Activated gamma-delta T cell treated with anti-CD3 and anti-CD28 coated beads, Interleukin-2, amount 50 U/mL, for 16 hours (primary cell): Measurements from ENCODE around the gene ERICH6B.

Experiments
- DNase-seq: peaks from one replicate; pipeline ENCODE4 v3.0.0-alpha.2; 2020; ENCODE audit warnings: low read depth

ERICH6B gene

GRCh38 chr13:45601680-45602079 lies 13.9 kb downstream of the ERICH6B start:
- no peak for DNase-seq

DNA sequence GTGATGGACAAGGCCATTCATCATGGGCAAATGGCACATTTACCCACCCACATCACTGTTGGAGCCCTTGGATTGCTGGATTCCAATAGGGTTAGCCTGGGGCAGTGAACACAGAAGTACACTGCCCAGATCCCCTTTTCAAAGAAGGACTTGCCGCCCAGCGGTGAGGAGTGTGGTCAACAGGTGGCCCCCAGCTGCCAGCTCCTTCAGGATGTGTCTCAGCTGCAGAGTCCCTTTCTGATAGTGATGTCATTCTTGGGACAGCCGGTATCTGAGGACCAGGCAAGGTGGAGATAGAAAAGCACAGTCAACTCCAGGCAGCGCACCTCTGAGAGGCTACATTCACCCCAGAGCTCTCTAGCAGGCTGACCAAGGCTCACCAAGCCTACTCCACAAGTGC lies 16.9 kb downstream of the ERICH6B start:
- no peak for DNase-seq

DNA sequence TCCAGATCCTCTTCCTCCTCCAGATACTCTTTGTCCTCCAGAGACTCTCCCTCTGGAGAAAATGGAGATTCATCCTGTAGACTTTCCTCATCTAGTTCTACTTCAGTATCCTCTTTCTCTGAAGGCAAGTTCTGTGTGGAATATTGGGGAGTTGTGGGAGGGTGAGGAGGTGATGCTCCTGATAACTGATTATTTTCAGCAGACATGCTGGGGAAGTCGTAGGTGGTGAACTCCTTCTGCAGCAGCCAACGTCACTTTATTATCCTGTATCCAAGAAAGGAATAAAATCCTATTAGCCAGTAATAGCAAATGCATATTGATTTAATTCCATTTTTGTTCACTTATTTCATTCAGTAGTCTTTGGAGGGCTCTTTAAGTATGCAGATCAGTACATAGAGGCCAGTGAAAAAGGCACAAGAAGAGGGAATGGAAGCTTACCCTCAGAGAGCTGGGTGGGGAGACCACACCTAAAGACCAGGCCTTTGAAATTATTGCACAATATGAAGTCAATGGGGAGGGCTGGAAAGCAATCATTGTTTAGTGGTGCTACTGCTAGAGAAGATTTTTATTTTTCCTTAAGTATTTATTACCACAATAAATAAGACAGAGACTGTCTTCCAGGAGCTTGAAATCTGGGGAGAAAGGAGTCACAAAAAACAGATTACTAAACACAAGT lies 18.6 kb downstream of the ERICH6B start:
- DNase-seq, result no peak

- no peak for DNase-seq
Observed at GRCh38 chr13:45595965-45596364, 19.6 kb downstream of the ERICH6B start.

DNA sequence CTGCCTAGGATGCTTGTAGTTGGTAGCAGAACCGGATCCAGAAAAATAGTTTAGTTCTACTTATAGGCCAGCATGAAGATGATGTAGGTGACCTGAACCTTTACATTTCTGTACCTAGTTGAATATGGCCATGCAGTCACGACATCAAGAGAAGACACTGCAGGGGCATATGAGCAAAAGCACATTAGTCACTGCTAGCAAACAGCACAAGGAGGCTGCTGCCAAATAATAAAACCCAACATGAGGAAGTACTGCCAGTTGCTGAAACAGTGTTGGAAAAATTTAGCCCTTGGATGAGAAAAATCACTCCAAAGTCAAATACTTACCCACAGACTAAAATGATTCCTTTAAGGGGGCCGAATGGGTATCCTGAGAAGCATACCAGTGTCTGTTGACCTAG lies 20.8 kb downstream of the ERICH6B start:
- DNase-seq, result no peak

- DNase-seq, result no peak
Observed at GRCh38 chr13:45594227-45594626, 21.3 kb downstream of the ERICH6B start.

DNA sequence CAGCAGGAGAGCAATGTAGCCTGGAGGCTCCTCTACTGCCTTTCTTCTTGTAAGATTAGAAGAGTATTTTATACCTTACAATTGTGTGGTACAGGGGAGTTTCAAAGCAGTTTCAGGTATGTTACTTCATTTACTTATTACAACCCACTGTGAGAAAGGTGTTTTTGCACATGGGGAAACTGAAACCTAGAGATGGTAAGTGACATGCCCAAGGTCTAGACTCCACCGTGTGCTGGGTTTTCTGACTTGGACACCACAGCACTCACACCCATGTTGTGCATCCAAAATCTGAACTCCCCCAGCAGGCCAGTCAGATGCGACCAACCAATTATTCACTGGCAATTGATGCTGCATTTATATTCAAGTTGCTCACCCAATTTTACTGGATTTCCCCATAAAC lies 22.8 kb downstream of the ERICH6B start:
- no peak for DNase-seq

GRCh38 chr13:45590066-45590465 lies 25.5 kb downstream of the ERICH6B start:
- DNase-seq, result no peak

GRCh38 chr13:45587897-45588296 lies 27.6 kb downstream of the ERICH6B start:
- no peak for DNase-seq

DNA sequence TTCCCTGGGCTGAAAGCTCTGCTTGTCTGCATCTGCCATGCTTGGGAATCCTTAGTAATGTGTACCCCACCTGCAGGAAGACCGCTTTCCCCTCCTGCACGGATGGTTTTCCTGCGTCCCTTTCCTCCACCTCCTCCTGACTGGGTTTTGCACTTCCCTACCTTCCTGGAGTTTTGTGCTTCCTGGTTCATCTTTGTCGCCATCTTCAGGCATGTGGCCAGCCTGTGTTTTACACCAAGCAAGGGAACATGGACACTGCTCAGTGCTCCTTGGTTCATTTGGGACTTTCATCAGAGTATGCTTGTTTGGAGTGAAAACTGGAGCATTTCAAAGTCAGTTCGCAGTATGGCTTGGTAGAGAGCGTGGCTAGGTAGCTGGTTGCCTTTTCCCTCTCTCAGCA lies 30.7 kb downstream of the ERICH6B start:
- no peak for DNase-seq

DNA sequence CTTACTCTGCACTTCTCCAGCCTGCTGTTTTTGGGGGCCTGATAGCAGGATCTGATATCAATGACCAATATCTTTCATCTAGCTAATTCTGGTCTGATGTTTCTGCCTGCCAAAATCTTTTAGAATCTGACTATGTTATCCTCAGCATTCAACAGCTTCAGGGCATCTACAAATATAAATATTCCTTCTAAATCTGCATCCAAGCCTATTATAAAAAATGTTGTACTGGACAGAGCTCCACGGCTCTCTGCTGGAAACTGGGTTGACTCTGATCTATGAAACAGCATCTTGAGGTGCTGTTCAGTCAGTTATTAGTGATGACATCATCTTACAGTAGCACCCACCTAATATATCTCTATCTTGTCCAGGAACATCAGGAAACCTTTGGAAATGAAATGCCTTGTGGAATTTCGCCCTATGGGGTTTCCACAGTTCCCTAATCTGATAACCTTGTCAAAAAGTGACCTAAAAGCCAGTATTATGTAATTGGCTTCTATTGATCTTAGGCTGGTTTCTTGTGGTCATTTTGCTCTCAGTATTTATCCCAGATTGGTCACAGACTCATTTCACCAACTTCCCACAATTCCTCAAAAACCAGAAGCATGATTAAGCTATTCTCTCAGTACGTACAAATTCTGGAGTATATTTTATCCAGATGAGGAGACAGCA lies 33.0 kb downstream of the ERICH6B start:
- DNase-seq, result no peak

DNA sequence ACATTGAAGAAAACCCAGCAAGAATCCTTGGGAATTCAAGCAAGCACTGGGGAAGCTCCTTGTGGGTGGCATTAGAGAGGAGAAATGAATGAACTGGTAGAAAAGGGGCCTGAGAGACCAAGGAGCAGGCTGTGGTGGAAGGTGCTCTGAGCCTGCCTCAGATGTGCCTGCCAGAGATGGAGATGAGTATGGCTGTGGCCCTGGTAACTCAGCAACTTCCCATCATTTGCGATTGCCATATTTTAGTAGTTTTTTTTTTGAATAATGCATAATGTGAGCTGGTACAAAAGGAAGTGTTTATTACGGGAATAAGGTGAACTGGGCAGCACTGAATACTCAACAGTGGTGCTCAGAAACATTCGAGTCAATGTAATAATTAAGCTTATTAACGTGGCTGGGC lies 39.1 kb downstream of the ERICH6B start:
- DNase-seq, result no peak

DNA sequence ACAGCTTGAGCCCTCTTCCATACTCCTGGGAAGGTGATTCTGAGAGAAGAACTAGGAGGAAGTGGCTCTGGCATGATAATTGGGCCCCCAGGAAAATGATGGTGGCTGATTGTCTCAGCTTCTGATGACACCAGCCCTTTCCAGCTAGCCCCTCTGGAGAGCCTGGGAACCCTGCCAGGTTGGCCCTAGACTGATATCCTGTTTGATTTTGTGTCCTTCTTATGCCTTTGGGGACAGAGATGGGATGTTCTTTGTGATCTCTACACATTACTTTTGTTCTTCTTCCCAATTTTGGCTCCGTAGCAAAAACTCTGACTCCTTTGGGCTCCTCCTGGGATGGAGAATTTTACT lies 39.7 kb downstream of the ERICH6B start:
- no peak for DNase-seq

DNA sequence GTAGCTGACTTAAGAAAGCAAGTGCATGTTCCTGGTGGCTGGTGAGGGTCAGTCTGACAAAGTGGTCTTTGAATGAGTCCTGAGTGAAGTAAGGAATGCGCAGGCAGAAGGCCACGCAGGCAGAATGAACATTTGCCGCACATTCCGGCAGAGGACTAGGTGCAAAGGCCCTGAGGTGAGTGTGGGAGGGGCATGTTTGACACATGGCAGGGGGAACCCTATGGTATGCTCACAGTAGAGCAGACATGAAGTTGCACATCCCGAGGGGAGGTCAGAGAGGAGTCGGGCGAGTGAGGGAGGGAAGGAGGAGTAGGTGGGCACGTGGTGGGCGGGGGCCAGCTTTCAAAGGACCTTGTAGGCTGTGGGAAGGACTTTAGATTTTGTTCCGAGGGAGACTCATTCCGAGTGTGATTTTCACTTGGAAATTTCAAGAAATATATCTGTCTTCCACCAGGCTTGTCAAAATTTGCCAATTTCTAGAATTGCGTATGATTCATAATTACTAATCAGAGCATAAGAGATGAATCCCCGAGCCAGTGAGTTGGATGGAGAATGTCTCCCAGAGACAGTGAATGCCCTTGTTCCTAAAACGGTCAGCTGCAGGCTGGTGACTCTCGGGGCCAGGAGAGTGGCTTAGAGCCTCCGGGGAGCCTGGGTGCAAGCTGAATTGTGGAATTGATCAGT lies 40.3 kb downstream of the ERICH6B start:
- no peak for DNase-seq

DNA sequence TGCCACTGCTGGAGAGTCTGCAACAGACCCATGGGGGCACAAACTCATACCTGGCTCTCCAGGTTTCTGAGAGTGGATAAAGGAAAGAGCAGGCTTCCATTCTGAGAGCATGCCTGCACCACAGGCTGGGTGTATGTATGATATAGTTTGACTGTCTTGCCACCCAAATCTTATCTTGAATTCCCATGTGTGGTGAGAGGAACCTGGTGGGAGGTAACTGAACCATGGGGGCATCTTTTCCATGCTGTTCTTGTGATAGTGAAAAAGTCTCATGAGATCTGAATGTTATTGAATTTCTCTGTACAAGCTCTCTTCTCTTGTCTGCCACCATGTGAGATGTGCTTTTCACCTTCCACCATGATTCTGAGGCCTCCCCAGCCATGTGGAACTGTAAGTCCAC lies 50.2 kb downstream of the ERICH6B start:
- DNase-seq, result no peak

DNA sequence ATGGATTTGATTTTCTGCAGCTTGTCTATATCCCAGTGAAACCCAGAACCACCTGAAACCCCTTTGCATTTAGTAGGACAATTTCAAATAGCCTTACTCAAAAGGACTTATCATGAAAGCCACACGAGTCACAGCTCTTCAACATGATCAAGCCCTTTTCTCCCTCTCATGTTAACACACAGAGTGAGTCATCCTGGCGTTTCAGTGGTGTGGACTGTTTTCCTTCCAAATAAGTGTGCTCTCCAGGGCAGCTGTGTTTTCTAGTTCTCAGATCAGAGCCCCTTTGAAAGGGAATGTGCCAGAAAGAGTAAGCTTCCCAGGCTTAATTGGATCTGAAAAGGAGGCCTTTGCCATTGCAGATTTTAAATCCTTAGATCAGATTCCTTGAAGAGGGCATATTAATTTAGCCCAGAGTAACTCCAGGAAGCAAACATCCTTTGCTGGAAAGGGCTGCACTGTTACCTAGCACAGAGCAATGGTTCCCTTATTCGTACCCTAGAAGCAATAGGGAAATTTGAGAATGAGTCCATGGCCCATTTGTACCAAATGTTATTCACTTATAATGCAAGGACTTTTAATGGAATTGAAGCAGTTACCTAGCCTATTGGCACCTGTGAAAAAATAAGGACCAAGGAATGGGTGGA lies 51.3 kb downstream of the ERICH6B start:
- DNase-seq, result no peak

DNA sequence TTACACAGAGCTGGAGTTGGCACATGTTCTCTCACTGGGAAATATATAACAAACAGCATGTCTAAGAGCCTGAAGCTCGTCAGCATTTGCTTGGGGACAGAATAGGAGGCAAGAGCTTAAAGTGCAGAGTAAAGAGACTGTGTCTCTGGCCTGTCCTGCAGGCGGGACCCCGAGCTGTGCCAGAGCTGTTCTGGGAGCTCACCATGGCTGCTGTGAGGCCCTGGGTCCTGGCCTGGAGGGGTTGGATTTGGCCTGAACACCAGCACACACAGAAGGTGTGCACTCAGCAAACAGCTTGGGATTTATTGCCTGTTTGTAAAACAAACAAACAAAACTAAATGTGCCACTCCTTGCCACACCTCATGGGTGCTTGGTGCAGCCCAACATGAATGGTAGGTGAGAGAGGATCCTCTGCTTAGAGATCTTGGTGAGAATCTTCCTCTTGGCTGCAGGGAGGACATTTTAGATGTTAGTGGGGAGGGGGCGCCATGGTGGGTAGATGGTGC lies 60.9 kb downstream of the ERICH6B start:
- no peak for DNase-seq

GRCh38 chr13:45548281-45548680 lies 67.3 kb downstream of the ERICH6B start:
- no peak for DNase-seq

DNA sequence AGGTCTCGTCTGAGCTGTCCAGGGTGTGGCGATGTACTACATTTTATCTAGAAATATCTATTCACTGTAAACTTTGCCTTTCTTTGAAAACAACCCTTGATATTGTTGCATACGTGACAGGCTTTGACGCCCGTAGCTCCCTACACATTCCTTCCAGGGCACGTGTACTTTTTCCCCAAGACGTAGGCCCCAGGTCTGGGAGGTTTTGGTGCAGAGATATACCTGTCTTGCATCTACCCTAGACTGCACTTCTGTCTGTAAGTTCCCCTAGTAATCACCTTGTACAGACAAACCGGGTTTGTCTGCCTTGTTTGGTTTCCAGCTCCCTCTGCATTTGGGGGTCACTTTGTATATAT lies 69.2 kb downstream of the ERICH6B start:
- DNase-seq, result no peak

- DNase-seq, result no peak
Observed at GRCh38 chr13:45545686-45546409, 69.7 kb downstream of the ERICH6B start.

- DNase-seq, result no peak
Observed at GRCh38 chr13:45544520-45544919, 71.0 kb downstream of the ERICH6B start.

DNA sequence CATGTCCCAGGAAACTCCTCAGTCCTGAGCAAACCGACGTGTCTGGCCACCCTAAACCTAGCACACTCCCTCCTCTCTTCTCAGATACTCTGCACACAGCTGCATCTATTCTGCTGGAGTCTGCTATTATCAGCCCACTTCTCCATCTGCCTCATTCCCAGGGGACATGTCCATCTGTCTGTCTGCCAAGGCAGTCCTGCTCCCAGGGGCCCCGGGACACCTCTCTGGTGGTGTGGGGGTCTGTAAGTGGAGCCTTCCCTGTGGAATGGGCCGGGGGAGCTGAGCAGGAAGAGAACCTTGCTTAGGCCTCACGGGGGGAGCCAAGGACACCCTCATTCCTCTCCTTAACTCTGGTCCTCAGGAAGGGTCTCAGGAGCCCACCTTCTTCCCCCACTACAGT lies 72.7 kb downstream of the ERICH6B start:
- DNase-seq, result no peak
